ENCODE results near the gene LGR4. TPM values are rescaled to one million over a fixed set of nuclear protein-coding genes. Genes with fewer than 3 reads are reported as not detected.

LGR4 gene
- total RNA-seq, 4 donors from 2014 or later, result 26.5 to 51.3 (median 31.9) TPM

DNA sequence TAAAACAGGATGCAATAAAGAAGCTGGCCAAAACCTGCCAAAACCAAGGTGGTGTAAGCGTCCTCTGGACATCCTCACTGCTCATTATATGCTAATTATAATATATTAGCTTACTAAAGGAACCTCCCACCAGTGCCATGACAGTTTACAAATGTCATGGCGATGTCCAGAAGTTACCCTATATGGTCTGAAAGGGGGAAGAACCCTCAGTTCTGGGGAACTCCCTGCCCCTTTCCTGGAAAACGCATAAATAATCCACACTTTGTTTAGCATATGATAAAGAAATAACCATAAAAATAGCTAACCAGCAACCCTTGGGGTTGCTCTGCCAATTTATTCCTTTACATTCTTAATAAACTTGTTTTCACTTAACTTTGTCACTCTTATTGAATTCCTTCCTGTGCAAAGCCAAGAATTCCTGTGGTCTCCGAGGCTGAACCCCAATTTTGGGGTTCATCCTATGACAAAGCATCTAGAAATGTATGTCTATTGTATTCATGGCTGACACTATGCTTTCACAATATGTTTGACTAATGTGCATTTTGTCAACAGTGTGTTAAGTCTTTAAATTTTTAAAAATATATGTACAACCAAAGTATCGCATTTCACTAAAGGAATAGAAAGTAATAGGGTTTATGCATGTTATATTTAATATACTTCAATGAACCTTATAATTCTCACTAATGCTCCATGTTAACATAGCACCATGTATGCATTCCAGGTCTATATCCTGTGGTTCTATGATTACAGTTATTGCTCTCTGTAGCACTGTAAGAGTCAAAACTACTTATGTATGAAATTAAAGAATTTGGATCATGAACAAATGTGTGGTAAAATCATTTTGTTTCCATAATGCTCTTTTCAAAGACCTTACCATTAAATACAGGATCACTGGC is 25.1 kb downstream of the LGR4 start:
- H3K27ac ChIP-seq, result no peak overlapping the region
- H3K36me3 ChIP-seq, result no peaks in the 10 kb centered on the region
- H3K9me3 ChIP-seq, result no peaks in the 10 kb centered on the region
- no peak for DNase-seq (ENCODE audit: low spot score in 2 of 2)
- WGBS, 2 donors, result 81 to 84% methylated on average over 5 of the region's 5 CpGs
- no peak overlapping the region for H3K4me3 ChIP-seq
- TF ChIP-seq EP300 (IDR thresholded peaks at IDR 0.05), result no peak
- TF ChIP-seq POLR2A (IDR thresholded peaks at IDR 0.05), result no peak
- TF ChIP-seq, protein P1, sequence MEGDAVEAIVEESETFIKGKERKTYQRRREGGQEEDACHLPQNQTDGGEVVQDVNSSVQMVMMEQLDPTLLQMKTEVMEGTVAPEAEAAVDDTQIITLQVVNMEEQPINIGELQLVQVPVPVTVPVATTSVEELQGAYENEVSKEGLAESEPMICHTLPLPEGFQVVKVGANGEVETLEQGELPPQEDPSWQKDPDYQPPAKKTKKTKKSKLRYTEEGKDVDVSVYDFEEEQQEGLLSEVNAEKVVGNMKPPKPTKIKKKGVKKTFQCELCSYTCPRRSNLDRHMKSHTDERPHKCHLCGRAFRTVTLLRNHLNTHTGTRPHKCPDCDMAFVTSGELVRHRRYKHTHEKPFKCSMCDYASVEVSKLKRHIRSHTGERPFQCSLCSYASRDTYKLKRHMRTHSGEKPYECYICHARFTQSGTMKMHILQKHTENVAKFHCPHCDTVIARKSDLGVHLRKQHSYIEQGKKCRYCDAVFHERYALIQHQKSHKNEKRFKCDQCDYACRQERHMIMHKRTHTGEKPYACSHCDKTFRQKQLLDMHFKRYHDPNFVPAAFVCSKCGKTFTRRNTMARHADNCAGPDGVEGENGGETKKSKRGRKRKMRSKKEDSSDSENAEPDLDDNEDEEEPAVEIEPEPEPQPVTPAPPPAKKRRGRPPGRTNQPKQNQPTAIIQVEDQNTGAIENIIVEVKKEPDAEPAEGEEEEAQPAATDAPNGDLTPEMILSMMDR (IDR thresholded peaks at IDR 0.05), result no peak
- peaks cover 0 to 53% (median 10%) of the 10 kb centered on the region in 4 donors for H3K4me1 ChIP-seq
- H3K27me3 ChIP-seq, result no peaks in the 10 kb centered on the region

DNA sequence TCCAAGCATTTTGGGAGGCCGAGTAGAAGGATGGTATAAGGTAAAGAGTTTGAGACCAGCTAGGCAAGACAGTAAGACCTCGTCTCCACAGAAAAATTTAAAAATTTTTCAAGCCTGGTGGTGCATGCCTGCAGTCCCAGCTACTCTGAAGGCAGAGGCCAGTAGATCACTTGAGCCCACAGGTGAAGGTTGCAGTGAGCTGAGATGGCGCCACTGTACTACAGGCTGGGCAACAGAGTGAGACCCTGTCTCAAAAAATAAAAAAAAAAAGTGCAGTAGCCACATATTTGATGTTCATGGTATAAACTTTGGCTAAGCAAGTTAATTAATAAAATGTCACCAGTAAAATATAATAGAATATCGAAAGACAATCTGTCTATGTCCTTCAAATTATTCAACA is 27.0 kb downstream of the LGR4 start:
- H3K9me3 ChIP-seq, result no peaks in the 10 kb centered on the region
- H3K4me3 ChIP-seq, result no peak overlapping the region
- H3K27me3 ChIP-seq, result no peaks in the 10 kb centered on the region
- DNase-seq (ENCODE audit: low spot score in 2 of 2), result no peak
- peaks cover 0 to 41% (median 9%) of the 10 kb centered on the region in 4 donors for H3K4me1 ChIP-seq
- H3K36me3 ChIP-seq, result no peaks in the 10 kb centered on the region
- TF ChIP-seq POLR2A (IDR thresholded peaks at IDR 0.05) (no peak), EP300 (IDR thresholded peaks at IDR 0.05) (no peak)
- TF ChIP-seq, protein P1 (IDR thresholded peaks at IDR 0.05), result no peak
- peak overlapping the region in 2 of 4 donors; percentile 60 to 61 for H3K27ac ChIP-seq
- WGBS, 2 donors, result 93 to 94% methylated on average over 4 of the region's 4 CpGs

DNA sequence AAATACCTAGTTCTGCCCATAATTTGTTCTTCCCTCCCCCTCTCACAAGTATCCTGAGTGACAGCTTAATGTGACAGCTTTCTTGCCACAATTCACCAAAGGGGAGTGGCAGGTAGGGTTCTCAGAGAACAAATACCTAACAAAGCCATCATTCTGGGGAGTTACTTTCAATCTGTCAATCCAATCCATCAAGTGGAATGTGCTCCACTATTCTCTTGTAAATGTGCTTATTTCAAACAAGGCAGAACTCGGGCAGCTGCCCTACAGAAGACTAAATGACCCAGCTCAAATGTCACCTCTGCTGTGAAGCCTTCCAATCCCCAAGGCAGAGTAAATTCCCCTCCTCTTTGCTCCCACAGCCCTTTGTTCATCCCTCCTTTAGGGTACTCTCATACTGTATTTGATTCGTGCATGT is 27.8 kb downstream of the LGR4 start:
- H3K4me3 ChIP-seq, result no peak overlapping the region
- peak overlapping the region in 3 of 4 donors; percentile 31 to 61 (median 60) for H3K27ac ChIP-seq
- H3K36me3 ChIP-seq, result no peaks in the 10 kb centered on the region
- whole genome bisulfite sequencing, 2 donors, result 61 to 65% methylated on average over 2 of the region's 2 CpGs
- TF ChIP-seq POLR2A (IDR thresholded peaks at IDR 0.05) (no peak), EP300 (IDR thresholded peaks at IDR 0.05) (no peak)
- TF ChIP-seq, protein P1 (IDR thresholded peaks at IDR 0.05), result no peak
- H3K9me3 ChIP-seq, result no peaks in the 10 kb centered on the region
- H3K4me1 ChIP-seq, result peaks cover 0 to 33% (median 8%) of the 10 kb centered on the region in 4 donors
- DNase-seq (ENCODE audit: low spot score in 2 of 2), result no peak
- H3K27me3 ChIP-seq, result no peaks in the 10 kb centered on the region

DNA sequence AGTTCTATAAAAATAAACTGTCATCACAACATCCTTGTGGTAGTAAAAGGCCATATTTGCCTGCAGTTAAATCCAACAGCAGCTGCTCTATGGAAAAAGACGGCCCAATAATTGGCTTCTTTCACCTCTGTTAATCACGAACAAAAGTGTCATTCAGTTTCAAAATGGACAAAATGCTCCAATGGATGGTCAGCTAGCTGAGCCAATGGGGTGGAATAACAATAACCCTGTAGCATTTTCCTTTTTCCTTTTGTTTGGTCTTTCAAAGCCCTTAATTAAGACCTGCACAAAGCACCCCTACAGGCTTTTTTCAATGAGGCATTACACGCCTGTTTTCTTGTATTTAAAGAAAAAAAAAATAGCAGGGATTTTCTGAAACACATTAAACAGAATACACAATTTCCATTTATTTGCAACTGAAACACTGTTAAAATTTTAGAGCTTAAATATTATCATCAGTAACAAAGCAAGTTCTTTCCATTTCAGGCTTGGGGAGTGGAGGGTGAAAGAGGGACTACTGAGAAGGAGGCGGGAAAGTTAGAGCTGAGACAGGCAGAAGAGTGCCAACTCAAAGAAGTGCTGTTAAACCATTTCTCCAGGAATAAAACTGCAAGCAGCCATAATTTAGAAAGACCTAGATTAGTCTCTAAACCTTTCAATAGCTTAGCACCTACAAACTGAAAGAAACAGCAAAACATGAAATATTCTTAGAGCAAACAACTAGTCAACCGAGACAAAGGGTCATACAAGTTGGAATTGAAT is 28.7 kb downstream of the LGR4 start:
- TF ChIP-seq, protein P1 (IDR thresholded peaks at IDR 0.05), result no peak
- TF ChIP-seq POLR2A (IDR thresholded peaks at IDR 0.05) (no peak), EP300 (IDR thresholded peaks at IDR 0.05) (peak in 1 of 2 donors; percentile 23)
- Histone ChIP-seq H3K27me3 (no peaks in the 10 kb centered on the region), H3K4me1 (peaks cover 0 to 31% (median 8%) of the 10 kb centered on the region in 4 donors), H3K9me3 (no peaks in the 10 kb centered on the region), H3K36me3 (no peaks in the 10 kb centered on the region), H3K27ac (peak overlapping the region in 3 of 4 donors; percentile 29 to 61 (median 60)), H3K4me3 (no peak overlapping the region)
- no peak for DNase-seq (ENCODE audit: low spot score in 2 of 2)
- WGBS, 2 donors, result 47 to 50% methylated on average over 5 of the region's 5 CpGs

All from tibial nerve (tissue), 4 donors.